Osteoblast (primary cell): ENCODE results near the gene LRATD1. TPM values are rescaled to one million over a fixed set of nuclear protein-coding genes. Genes with fewer than 3 reads are reported as not detected.

Source experiments
- DNase-seq: peaks from one replicate; pipeline ENCODE4 v3.0.0; 2011; ENCODE audit warnings: low spot score, mixed read lengths; ENCODE audit not compliant: insufficient read length; ENCODE audit errors: missing footprints
- H2AFZ ChIP-seq: 2 replicates; pipeline ENCODE4 v1.6.0; 2011; ENCODE audit warnings: mild to moderate bottlenecking, low read length
- H3K27ac ChIP-seq: 2 replicates; pipeline ENCODE4 v1.5.1; 2011; ENCODE audit warnings: mild to moderate bottlenecking, low read depth, low read length, moderate library complexity
- H3K27me3 ChIP-seq: 2 replicates; pipeline ENCODE4 v1.6.0; 2012; ENCODE audit warnings: mild to moderate bottlenecking, control low read depth, inconsistent platforms, low read length, moderate library complexity; ENCODE audit not compliant: insufficient read depth
- H3K36me3 ChIP-seq: 2 replicates; pipeline ENCODE4 v1.5.1; 2011; ENCODE audit warnings: mild to moderate bottlenecking, low read length, control low read depth, moderate library complexity; ENCODE audit not compliant: insufficient read depth
- H3K4me1 ChIP-seq: 2 replicates; pipeline ENCODE4 v1.5.1; 2011; ENCODE audit warnings: mild to moderate bottlenecking, low read length, control low read depth, moderate library complexity; ENCODE audit not compliant: insufficient read depth
- H3K4me2 ChIP-seq: 2 replicates; pipeline ENCODE4 v1.6.0; 2011; ENCODE audit warnings: mild to moderate bottlenecking, low read length; ENCODE audit not compliant: insufficient read depth
- H3K4me3 ChIP-seq: fragments of 200-600 bp; sonication (generic); 3 replicates; pipeline ENCODE4 v1.5.1; 2012; ENCODE audit warnings: mild to moderate bottlenecking, low read length, inconsistent platforms; ENCODE audit not compliant: insufficient read depth
- H3K79me2 ChIP-seq: 2 replicates; pipeline ENCODE4 v1.6.0; 2012; ENCODE audit warnings: mild to moderate bottlenecking, low read length, control low read depth, inconsistent platforms; ENCODE audit not compliant: insufficient read depth
- H3K9me3 ChIP-seq: 2 replicates; pipeline ENCODE4 v1.5.1; 2011; ENCODE audit warnings: low read depth, low read length, control low read depth
- H4K20me1 ChIP-seq: 2 replicates; pipeline ENCODE4 v1.6.0; 2012; ENCODE audit warnings: mild to moderate bottlenecking, low read length, control low read depth; ENCODE audit not compliant: insufficient read depth
- total RNA-seq: library from RNA; depleted of rRNA; stranded (reverse); fragments of >200 nt; gene quantifications from 2 replicates; pipeline ENCODE4 v1.2.3, GENCODE V29; 2012
- TF ChIP-seq, protein P1 (sequence below): IDR thresholded peaks from 2 replicates; pipeline ENCODE4 v1.5.1; 2011; ENCODE audit warnings: mild to moderate bottlenecking, low read depth, low read length, moderate library complexity; ENCODE audit errors: extremely low read depth

Gene LRATD1
- total RNA-seq, 1 donor: 5.8 TPM

DNA sequence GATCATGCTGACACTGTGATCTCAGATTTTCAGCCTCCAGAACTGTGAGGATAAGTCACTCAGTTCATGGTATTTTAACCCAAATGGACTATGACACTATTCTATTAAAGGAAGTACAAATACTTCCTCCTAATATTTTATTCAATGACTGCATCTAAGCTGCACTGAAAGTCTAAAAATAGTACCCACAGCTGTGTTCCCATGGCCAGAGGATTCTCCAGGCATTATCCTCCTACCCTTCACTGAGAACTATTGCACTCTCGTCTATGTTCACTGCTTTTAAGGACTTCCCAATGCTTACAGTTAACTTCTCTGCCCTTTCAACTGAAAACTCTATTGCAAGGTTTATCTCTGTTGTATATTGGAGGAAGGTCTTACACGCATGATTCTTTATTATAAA, 15.2 kb downstream of the LRATD1 start:
- no peak overlapping the region for H3K27ac ChIP-seq
- no peak overlapping the region for H2AFZ ChIP-seq
- no peak for DNase-seq
- H3K9me3 ChIP-seq: no peaks in the 10 kb centered on the region
- H4K20me1 ChIP-seq: no peaks in the 10 kb centered on the region
- TF ChIP-seq, protein P1, sequence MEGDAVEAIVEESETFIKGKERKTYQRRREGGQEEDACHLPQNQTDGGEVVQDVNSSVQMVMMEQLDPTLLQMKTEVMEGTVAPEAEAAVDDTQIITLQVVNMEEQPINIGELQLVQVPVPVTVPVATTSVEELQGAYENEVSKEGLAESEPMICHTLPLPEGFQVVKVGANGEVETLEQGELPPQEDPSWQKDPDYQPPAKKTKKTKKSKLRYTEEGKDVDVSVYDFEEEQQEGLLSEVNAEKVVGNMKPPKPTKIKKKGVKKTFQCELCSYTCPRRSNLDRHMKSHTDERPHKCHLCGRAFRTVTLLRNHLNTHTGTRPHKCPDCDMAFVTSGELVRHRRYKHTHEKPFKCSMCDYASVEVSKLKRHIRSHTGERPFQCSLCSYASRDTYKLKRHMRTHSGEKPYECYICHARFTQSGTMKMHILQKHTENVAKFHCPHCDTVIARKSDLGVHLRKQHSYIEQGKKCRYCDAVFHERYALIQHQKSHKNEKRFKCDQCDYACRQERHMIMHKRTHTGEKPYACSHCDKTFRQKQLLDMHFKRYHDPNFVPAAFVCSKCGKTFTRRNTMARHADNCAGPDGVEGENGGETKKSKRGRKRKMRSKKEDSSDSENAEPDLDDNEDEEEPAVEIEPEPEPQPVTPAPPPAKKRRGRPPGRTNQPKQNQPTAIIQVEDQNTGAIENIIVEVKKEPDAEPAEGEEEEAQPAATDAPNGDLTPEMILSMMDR: no peak
- H3K79me2 ChIP-seq: no peaks in the 10 kb centered on the region
- H3K4me3 ChIP-seq: no peak overlapping the region
- no peaks in the 10 kb centered on the region for H3K4me1 ChIP-seq
- H3K4me2 ChIP-seq: no peak overlapping the region
- H3K27me3 ChIP-seq: no peaks in the 10 kb centered on the region
- no peaks in the 10 kb centered on the region for H3K36me3 ChIP-seq

DNA sequence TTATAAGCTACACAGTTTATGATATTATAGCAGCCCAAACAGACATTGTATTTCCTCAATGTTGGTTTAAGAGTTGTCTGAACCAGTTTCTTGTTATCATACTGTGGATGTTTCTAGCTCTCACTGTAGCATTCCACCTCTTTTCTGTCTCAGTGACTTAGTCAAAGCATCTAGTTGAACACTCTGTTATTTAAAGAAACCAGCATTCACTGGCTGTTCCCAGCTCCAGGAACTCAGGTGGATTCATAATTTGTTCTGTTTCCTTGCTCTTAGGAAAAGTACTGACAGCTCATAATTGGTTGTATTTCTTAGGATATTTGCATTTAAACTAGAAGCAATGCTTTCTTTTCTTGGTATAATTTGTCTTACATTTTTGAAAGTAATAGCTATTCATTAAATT, 17.5 kb downstream of the LRATD1 start:
- Histone ChIP-seq H3K4me3 (no peak overlapping the region), H2AFZ (no peak overlapping the region), H4K20me1 (no peaks in the 10 kb centered on the region), H3K79me2 (no peaks in the 10 kb centered on the region), H3K9me3 (no peaks in the 10 kb centered on the region), H3K27ac (no peak overlapping the region), H3K36me3 (no peaks in the 10 kb centered on the region), H3K4me1 (no peaks in the 10 kb centered on the region), H3K27me3 (no peaks in the 10 kb centered on the region), H3K4me2 (no peak overlapping the region)
- DNase-seq: no peak
- TF ChIP-seq, protein P1: no peak

DNA sequence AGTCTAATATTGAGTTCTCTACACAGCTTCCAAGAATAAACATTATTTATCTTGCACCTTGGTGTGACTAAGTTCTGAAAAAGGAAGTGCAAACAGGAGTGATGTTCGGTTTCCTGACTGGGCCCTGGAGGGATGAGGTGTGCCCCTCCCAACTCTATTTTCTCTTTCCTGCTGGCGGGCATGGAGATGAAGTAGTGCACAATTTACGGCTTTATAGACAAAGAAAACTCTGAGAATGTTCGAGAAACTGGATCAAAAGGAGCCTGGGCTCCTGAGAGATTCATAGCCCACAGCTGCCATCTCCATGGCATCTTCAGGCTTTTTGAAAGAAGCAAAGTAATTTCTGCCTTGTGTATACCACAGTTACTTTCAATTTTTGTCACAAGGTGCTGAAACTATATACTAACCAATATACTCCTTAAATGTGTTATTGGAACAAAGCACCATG, 22.3 kb downstream of the LRATD1 start:
- Histone ChIP-seq H3K4me3 (no peak overlapping the region), H3K9me3 (no peaks in the 10 kb centered on the region), H2AFZ (no peak overlapping the region), H3K36me3 (no peaks in the 10 kb centered on the region), H3K27me3 (no peaks in the 10 kb centered on the region), H3K4me2 (no peak overlapping the region), H4K20me1 (no peaks in the 10 kb centered on the region), H3K4me1 (no peaks in the 10 kb centered on the region), H3K79me2 (no peaks in the 10 kb centered on the region), H3K27ac (no peak overlapping the region)
- no peak for DNase-seq
- TF ChIP-seq, protein P1: no peak

DNA sequence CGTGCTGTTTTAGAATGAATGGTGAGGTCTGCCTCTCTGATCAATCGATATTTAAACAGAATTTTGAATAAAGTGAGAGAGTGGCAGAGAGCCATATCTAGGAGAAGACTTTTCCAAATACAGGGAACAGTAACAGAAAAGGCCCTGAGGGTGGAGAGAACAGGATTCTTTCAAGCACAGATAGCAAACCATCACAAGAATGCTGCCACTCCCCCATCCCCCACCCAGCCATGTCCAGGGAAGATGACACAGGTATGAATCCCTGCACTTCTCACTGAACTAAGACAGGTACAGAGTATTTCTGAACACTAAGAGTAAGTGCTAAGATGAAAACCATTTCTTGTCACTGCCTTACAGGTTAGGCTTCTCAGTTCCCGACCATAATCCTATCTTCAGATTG, 23.6 kb downstream of the LRATD1 start:
- no peak overlapping the region for H2AFZ ChIP-seq
- TF ChIP-seq, protein P1: no peak
- DNase-seq: no peak
- no peaks in the 10 kb centered on the region for H3K36me3 ChIP-seq
- no peaks in the 10 kb centered on the region for H3K9me3 ChIP-seq
- no peaks in the 10 kb centered on the region for H4K20me1 ChIP-seq
- no peaks in the 10 kb centered on the region for H3K79me2 ChIP-seq
- H3K27ac ChIP-seq: no peak overlapping the region
- no peak overlapping the region for H3K4me3 ChIP-seq
- no peak overlapping the region for H3K4me2 ChIP-seq
- no peaks in the 10 kb centered on the region for H3K27me3 ChIP-seq
- H3K4me1 ChIP-seq: no peaks in the 10 kb centered on the region
